CD8-positive, alpha-beta memory T cell (primary cell): ENCODE results near the gene C2orf92. TPM values are rescaled to one million over a fixed set of nuclear protein-coding genes. Genes with fewer than 3 reads are reported as not detected.

Source experiments
- CTCF ChIA-PET: fragments of 350-600 bp; sonication (Branson Sonifier 250); formaldehyde crosslinking; loops from one replicate; lab custom pipeline; 2021; ENCODE audit warnings: antibody characterized with exemption; lab: Charles Lee
- POLR2A ChIA-PET: fragments of 350-600 bp; sonication (Branson Sonifier 250); formaldehyde crosslinking; loops from one replicate; lab custom pipeline; 2021; ENCODE audit warnings: antibody characterized with exemption; lab: Charles Lee
- DNase-seq, 5 donors: peaks; one replicate each; pipeline versions ENCODE4 v3.0.0 to v3.0.0-alpha.2; 2020 to 2022; ENCODE audit warnings: mixed read lengths in 1 of 5
- H3K27ac ChIP-seq: one replicate; pipeline ENCODE4 v1.7.0; 2013; ENCODE audit warnings: low read depth, mild to moderate bottlenecking, low read length, moderate library complexity
- H3K27me3 ChIP-seq: 2 replicates; pipeline ENCODE4 v1.7.0; 2013; ENCODE audit warnings: low read length, mild to moderate bottlenecking; ENCODE audit not compliant: insufficient read depth, poor library complexity, severe bottlenecking
- H3K36me3 ChIP-seq: 2 replicates; pipeline ENCODE4 v1.7.0; 2013; ENCODE audit warnings: mild to moderate bottlenecking, low read length, moderate library complexity; ENCODE audit not compliant: insufficient read depth
- H3K4me1 ChIP-seq: 2 replicates; pipeline ENCODE4 v1.7.0; 2013; ENCODE audit warnings: mild to moderate bottlenecking, low read length, moderate library complexity; ENCODE audit not compliant: insufficient read depth
- H3K4me3 ChIP-seq: 2 replicates; pipeline ENCODE4 v1.7.0; 2013; ENCODE audit warnings: mild to moderate bottlenecking, low read length
- H3K9me3 ChIP-seq: 2 replicates; pipeline ENCODE4 v1.7.0; 2013; ENCODE audit warnings: mild to moderate bottlenecking, low read length
- H3K27ac Mint-ChIP-seq, 8 donors: one replicate each; pipeline ENCODE4 v1.8.0; 2020 to 2021; ENCODE audit warnings: mixed read lengths in 8 of 8, mild to moderate bottlenecking in 6 of 8, inconsistent platforms in 3 of 8, moderate library complexity in 3 of 8
- H3K27me3 Mint-ChIP-seq, 2 donors: one replicate each; pipeline ENCODE4 v1.8.0; 2020 to 2021; ENCODE audit warnings: mixed read lengths in 2 of 2, mild to moderate bottlenecking in 1 of 2, moderate library complexity in 1 of 2
- H3K36me3 Mint-ChIP-seq, 3 donors: one replicate each; pipeline ENCODE4 v1.8.0; 2020 to 2021; ENCODE audit warnings: mixed read lengths in 3 of 3, inconsistent platforms in 1 of 3, mild to moderate bottlenecking in 1 of 3
- H3K4me1 Mint-ChIP-seq, 3 donors: one replicate each; pipeline ENCODE4 v1.8.0; 2020 to 2021; ENCODE audit warnings: mixed read lengths in 3 of 3, inconsistent platforms in 1 of 3, mild to moderate bottlenecking in 1 of 3
- H3K4me3 Mint-ChIP-seq, 7 donors: one replicate each; pipeline ENCODE4 v1.8.0; 2020 to 2021; ENCODE audit warnings: mixed read lengths in 7 of 7, mild to moderate bottlenecking in 6 of 7, moderate library complexity in 4 of 7, inconsistent platforms in 2 of 7
- H3K9me3 Mint-ChIP-seq, 5 donors: one replicate each; pipeline ENCODE4 v1.8.0; 2020 to 2022; ENCODE audit warnings: mixed read lengths in 5 of 5, mild to moderate bottlenecking in 3 of 5, moderate library complexity in 2 of 5, inconsistent platforms in 1 of 5
- polyA plus RNA-seq: library from polyadenylated mRNA; unstranded; fragments of 300-500 nt; fragmentation: Illumina TruSeq; gene quantifications from one replicate; pipeline ENCODE4 v1.2.3, GENCODE V29; 2021
- total RNA-seq, 2 experiments: library from RNA; stranded (reverse); gene quantifications; one replicate each; pipeline ENCODE4 v1.2.3, GENCODE V29; 2021

C2orf92 gene
- total and polyA plus RNA-seq, 3 experiments from 2014 or later, result 4.6 to 6.5 TPM; not detected in 1

DNA sequence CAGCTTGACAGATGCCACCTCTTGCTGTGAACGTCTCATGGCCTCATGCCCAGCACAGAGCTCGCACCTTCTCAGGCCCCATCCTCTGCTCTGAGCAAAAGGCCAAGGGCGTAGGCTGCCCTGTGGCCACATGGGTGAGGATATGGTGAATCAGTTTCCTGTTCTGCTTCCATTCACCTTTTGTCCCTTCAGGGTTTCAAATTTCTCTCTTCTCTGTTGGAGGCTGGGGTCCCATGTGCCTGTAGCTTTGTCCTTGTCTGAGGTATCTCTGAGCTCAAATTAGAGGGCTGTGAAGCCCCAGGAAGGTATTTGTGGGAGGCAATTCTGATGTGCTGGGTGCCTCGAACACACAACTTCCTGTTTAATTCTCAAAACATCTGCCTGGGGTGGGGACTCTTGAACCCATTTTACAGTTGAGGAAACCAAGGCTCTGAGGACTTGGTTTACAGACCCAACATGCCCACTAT is 72.9 kb downstream of the C2orf92 start:
- Histone ChIP-seq H3K27ac (no peak overlapping the region), H3K4me1 (peaks cover 65% of the 10 kb centered on the region), H3K27me3 (no peaks in the 10 kb centered on the region), H3K9me3 (no peaks in the 10 kb centered on the region), H3K4me3 (no peak overlapping the region), H3K36me3 (peaks cover 24% of the 10 kb centered on the region)
- no peaks in the 10 kb centered on the region for H3K9me3 Mint-ChIP-seq
- H3K27me3 Mint-ChIP-seq, result peaks cover 0 to 1% of the 10 kb centered on the region in 2 donors
- CTCF ChIA-PET, result interaction anchor here (0.6 to 14.9 kb wide), 7 partner anchors 13 to 92 kb away, joined by 3 to 301 read pairs (median 16); partner anchors contain the start of gene ZAP70
- peaks cover 74 to 85% (median 83%) of the 10 kb centered on the region in 3 donors for H3K4me1 Mint-ChIP-seq
- H3K27ac Mint-ChIP-seq, result peak overlapping the region; percentile 76 to 98 (median 90)
- POLR2A ChIA-PET, result interaction anchor here (0.8 to 1.6 kb wide), 6 partner anchors 15 to 78 kb away, joined by 3 to 13 read pairs (median 3); partner anchors contain the start of gene ZAP70
- peaks cover 10 to 43% (median 17%) of the 10 kb centered on the region in 3 donors for H3K36me3 Mint-ChIP-seq
- peak overlapping the region in 6 of 7 donors; percentile 53 to 89 (median 58) for H3K4me3 Mint-ChIP-seq
- DNase-seq, result peak in 3 of 5 donors; percentile 16 to 61 (median 44)

DNA sequence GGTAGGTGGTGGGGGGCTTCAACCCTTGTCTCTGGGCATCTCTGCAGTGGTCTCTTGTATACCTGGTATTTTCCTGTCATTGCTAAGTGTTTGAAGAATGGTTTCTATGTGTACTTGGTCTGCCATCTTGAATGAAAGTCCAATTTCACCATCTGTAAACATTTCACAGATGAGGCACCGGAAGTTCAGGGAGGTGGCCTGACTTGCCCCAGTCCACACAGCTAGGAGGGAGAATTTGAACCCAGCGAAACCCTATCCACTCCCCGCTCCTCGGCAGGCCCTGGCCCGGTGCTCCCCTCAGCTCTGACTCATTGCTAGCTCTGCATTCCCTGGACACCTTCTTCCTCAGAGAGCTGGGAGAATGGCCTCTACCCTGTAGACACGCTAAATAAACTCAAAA is 74.4 kb downstream of the C2orf92 start:
- H3K9me3 ChIP-seq, result no peaks in the 10 kb centered on the region
- H3K9me3 Mint-ChIP-seq, result no peaks in the 10 kb centered on the region
- no peak for DNase-seq
- no peak overlapping the region for H3K4me3 ChIP-seq
- no peak overlapping the region for H3K27ac ChIP-seq
- H3K36me3 Mint-ChIP-seq, result peaks cover 2 to 29% (median 8%) of the 10 kb centered on the region in 3 donors
- peaks cover 9% of the 10 kb centered on the region for H3K36me3 ChIP-seq
- peaks cover 74 to 88% (median 87%) of the 10 kb centered on the region in 3 donors for H3K4me1 Mint-ChIP-seq
- H3K4me3 Mint-ChIP-seq, result peak overlapping the region in 6 of 7 donors; percentile 4 to 46 (median 28)
- peaks cover 0 to 1% of the 10 kb centered on the region in 2 donors for H3K27me3 Mint-ChIP-seq
- H3K27me3 ChIP-seq, result no peaks in the 10 kb centered on the region
- CTCF ChIA-PET, result interaction anchor here (1.1 to 14.9 kb wide), 3 partner anchors 33 to 153 kb away, joined by 3 to 301 read pairs (median 29); partner anchors contain the start of gene ZAP70
- H3K27ac Mint-ChIP-seq, result peak overlapping the region in 7 of 8 donors; percentile 70 to 96 (median 84)
- POLR2A ChIA-PET, result interaction anchor here (0.6 to 1.4 kb wide), 2 partner anchors 18 to 60 kb away, joined by 3 read pairs; no protein-coding TSS in a partner anchor
- peaks cover 79% of the 10 kb centered on the region for H3K4me1 ChIP-seq

- Mint-ChIP-seq H3K9me3 (no peaks in the 10 kb centered on the region), H3K4me1 (peaks cover 70 to 81% (median 79%) of the 10 kb centered on the region in 3 donors), H3K36me3 (peaks cover 0 to 15% (median 5%) of the 10 kb centered on the region in 3 donors), H3K27ac (peak overlapping the region; percentile 57 to 93 (median 82)), H3K4me3 (peak overlapping the region; percentile 15 to 81 (median 74)), H3K27me3 (peaks cover 0 to 1% of the 10 kb centered on the region in 2 donors)
- Histone ChIP-seq H3K4me3 (no peak overlapping the region), H3K27ac (peak overlapping the region; percentile 13), H3K4me1 (peaks cover 74% of the 10 kb centered on the region), H3K36me3 (no peaks in the 10 kb centered on the region), H3K27me3 (no peaks in the 10 kb centered on the region), H3K9me3 (no peaks in the 10 kb centered on the region)
- ChIA-PET CTCF (interaction anchor here (0.8 to 14.9 kb wide), 5 partner anchors 16 to 155 kb away, joined by 3 to 301 read pairs (median 4); partner anchors contain the start of gene ZAP70), POLR2A (interaction anchor here (1.0 to 1.2 kb wide), 2 partner anchors 36 to 100 kb away, joined by 3 read pairs; partner anchors contain the start of gene COX5B)
- peak in 4 of 5 donors; percentile 29 to 78 (median 50) for DNase-seq
These were observed 76.1 kb downstream of the C2orf92 start for GRCh38 chr2:97745474-97746174.

DNA sequence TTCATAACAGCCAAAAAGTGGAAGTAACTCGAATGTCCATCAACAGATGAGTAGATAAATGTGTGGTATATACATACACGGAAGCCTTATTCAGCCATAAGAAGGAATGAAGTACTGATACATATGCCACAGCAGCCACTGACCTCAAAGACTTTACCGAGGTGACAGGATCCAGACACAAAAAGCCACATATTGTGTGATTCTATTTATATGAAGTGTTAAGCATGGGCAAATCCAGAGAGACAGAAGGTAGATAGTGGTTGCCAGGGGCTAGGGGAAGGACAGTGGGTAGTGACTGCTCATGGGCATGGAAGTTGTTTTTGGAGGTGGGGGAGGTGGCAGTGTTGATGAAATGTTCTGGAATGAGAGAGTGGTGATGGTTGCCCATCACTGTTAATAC is 77.8 kb downstream of the C2orf92 start:
- no peak overlapping the region for H3K4me3 ChIP-seq
- no peak overlapping the region for H3K27ac ChIP-seq
- Mint-ChIP-seq H3K36me3 (peaks cover 0 to 5% (median 3%) of the 10 kb centered on the region in 3 donors), H3K9me3 (no peaks in the 10 kb centered on the region), H3K4me1 (peaks cover 55 to 64% (median 62%) of the 10 kb centered on the region in 3 donors), H3K4me3 (peak overlapping the region in 5 of 7 donors; percentile 1 to 39 (median 13)), H3K27ac (peak overlapping the region; percentile 1 to 85 (median 44)), H3K27me3 (no peaks in the 10 kb centered on the region)
- no peaks in the 10 kb centered on the region for H3K27me3 ChIP-seq
- H3K4me1 ChIP-seq, result peaks cover 60% of the 10 kb centered on the region
- H3K36me3 ChIP-seq, result no peaks in the 10 kb centered on the region
- peak in 1 of 5 donors; percentile 20 for DNase-seq
- H3K9me3 ChIP-seq, result no peaks in the 10 kb centered on the region
- ChIA-PET CTCF (interaction anchor here (0.6 to 14.9 kb wide), 4 partner anchors 36 to 94 kb away, joined by 3 to 301 read pairs (median 52); partner anchors contain the start of gene ZAP70), POLR2A (interaction anchor here (1.4 kb wide), 1 partner anchor 47 kb away, joined by 4 read pairs; no protein-coding TSS in a partner anchor)

GRCh38 chr2:97747716-97748115 is 78.2 kb downstream of the C2orf92 start:
- Mint-ChIP-seq H3K9me3 (no peaks in the 10 kb centered on the region), H3K4me3 (peak overlapping the region in 5 of 7 donors; percentile 1 to 39 (median 13)), H3K36me3 (peaks cover 0 to 5% (median 3%) of the 10 kb centered on the region in 3 donors), H3K4me1 (peaks cover 51 to 60% (median 58%) of the 10 kb centered on the region in 3 donors), H3K27ac (peak overlapping the region; percentile 1 to 85 (median 44)), H3K27me3 (no peaks in the 10 kb centered on the region)
- peaks cover 55% of the 10 kb centered on the region for H3K4me1 ChIP-seq
- no peaks in the 10 kb centered on the region for H3K9me3 ChIP-seq
- POLR2A ChIA-PET, result interaction anchor here (1.4 to 1.5 kb wide), 2 partner anchors 47 to 50 kb away, joined by 3 to 4 read pairs; no protein-coding TSS in a partner anchor
- no peaks in the 10 kb centered on the region for H3K27me3 ChIP-seq
- DNase-seq, result no peak
- no peak overlapping the region for H3K27ac ChIP-seq
- H3K36me3 ChIP-seq, result no peaks in the 10 kb centered on the region
- no peak overlapping the region for H3K4me3 ChIP-seq
- CTCF ChIA-PET, result interaction anchor here (0.6 to 14.9 kb wide), 11 partner anchors 8 to 94 kb away, joined by 3 to 301 read pairs (median 4); partner anchors contain the start of gene ZAP70

GRCh38 chr2:97749581-97749980 is 80.1 kb downstream of the C2orf92 start:
- Mint-ChIP-seq H3K9me3 (no peaks in the 10 kb centered on the region), H3K4me1 (peaks cover 34 to 41% (median 39%) of the 10 kb centered on the region in 3 donors), H3K27ac (no peak overlapping the region), H3K36me3 (peaks cover 0 to 6% (median 3%) of the 10 kb centered on the region in 3 donors), H3K27me3 (no peaks in the 10 kb centered on the region), H3K4me3 (no peak overlapping the region)
- Histone ChIP-seq H3K4me1 (peaks cover 39% of the 10 kb centered on the region), H3K27me3 (no peaks in the 10 kb centered on the region), H3K36me3 (no peaks in the 10 kb centered on the region), H3K9me3 (no peaks in the 10 kb centered on the region), H3K27ac (no peak overlapping the region), H3K4me3 (no peak overlapping the region)
- DNase-seq, result no peak
- ChIA-PET POLR2A (no interaction called here), CTCF (interaction anchor here (2.5 to 14.9 kb wide), 3 partner anchors 9 to 51 kb away, joined by 10 to 301 read pairs (median 100); partner anchors contain the start of gene ZAP70)

DNA sequence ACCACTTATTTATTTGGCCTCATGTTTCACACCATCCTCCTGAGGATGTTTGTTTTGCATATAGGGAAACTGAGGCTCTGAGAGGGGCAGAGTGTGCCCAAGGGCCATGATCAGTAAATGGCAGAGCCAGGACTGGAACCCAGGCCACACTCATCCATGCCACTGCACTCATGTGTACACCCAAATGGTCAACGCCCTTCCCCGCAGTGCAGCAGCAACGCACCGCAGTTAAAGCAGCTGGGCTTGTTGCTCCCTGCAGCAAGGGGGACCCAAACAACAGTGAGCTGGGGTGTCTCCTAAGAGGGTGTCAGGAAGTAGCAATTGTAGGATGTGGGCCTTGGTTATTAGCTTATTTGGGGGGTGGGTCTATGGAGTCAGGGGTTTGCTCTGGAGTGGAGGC is 80.5 kb downstream of the C2orf92 start:
- no peak overlapping the region for H3K27ac ChIP-seq
- Mint-ChIP-seq H3K4me1 (peaks cover 32 to 37% (median 36%) of the 10 kb centered on the region in 3 donors), H3K36me3 (peaks cover 0 to 11% (median 3%) of the 10 kb centered on the region in 3 donors), H3K4me3 (no peak overlapping the region), H3K27me3 (no peaks in the 10 kb centered on the region), H3K27ac (peak overlapping the region in 1 of 8 donors; percentile 88), H3K9me3 (no peaks in the 10 kb centered on the region)
- H3K27me3 ChIP-seq, result no peaks in the 10 kb centered on the region
- ChIA-PET CTCF (interaction anchor here (2.5 to 14.9 kb wide), 3 partner anchors 10 to 51 kb away, joined by 10 to 301 read pairs (median 100); partner anchors contain the start of gene ZAP70), POLR2A (no interaction called here)
- DNase-seq, result no peak
- H3K9me3 ChIP-seq, result no peaks in the 10 kb centered on the region
- H3K4me1 ChIP-seq, result peaks cover 38% of the 10 kb centered on the region
- no peak overlapping the region for H3K4me3 ChIP-seq
- H3K36me3 ChIP-seq, result no peaks in the 10 kb centered on the region
